Activated CD8-positive, alpha-beta memory T cell treated with anti-CD3 and anti-CD28 coated beads, Interleukin-2, amount 50 U/mL, for 1 hour (primary cell): Measurements from ENCODE around the gene COL20A1.

Experiments used
- DNase-seq: peaks from one replicate; pipeline ENCODE4 v3.0.0-alpha.2; 2020; ENCODE audit errors: extremely low read depth

Gene COL20A1

DNA sequence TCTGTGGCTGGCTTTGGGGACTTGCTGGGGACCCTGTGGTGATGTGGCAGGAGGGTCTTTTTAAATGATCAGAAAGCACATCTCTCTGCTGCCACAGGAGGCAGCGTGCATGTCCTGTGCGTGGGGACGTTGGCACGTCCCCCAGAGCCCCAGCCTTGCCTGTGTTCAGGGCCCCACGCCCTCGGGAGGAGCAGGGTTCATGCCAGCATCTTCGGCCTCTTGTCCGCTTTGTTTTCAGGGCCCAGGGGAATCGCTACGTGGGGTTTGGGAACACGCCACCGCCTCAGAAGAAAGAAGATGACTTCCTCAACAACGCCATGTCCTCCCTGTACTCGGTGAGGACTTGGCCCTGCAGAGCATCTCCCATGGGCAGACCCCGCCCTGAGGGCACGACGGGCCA, 14.3 kb upstream of the COL20A1 start:
- no peak for DNase-seq

DNA sequence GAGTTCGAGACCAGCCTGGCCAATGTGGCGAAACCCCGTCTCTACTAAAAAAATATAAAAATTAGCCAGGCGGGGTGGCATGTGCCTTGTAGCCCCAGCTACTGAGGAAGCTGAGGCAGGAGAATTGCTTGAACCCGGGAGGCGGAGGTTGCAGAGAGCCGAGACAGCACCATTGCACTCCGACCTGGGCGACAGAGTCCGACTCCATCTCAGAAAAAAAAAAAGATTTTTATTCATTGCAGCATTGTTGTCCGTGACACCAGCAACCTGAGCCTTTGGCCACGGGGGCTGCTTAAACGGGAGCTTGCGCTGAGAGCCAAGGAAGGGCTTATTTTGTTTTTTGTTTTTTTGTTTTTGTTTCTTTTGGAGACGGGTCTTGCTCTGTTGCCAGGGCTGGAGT, 13.1 kb upstream of the COL20A1 start:
- no peak for DNase-seq

DNA sequence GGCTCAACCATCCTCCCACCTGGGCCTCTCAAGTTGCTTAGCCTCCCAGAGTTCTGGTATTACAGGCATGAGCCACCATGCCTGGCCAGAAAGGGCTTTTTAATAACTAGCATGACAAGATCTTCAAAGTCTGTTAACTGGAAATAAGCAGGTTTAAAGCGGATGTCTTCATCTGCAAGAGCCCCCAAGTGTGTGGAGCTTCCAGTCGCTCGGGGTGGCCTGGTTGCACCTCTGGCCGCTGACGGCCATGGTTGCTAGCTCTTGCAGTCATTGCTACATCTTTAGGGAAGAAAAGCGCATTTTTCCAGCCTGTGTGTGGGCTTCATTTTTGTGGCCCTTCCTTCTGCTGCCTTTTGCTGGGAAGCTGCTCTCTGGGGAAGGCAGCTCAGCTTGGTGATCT, 12.6 kb upstream of the COL20A1 start:
- no peak for DNase-seq

DNA sequence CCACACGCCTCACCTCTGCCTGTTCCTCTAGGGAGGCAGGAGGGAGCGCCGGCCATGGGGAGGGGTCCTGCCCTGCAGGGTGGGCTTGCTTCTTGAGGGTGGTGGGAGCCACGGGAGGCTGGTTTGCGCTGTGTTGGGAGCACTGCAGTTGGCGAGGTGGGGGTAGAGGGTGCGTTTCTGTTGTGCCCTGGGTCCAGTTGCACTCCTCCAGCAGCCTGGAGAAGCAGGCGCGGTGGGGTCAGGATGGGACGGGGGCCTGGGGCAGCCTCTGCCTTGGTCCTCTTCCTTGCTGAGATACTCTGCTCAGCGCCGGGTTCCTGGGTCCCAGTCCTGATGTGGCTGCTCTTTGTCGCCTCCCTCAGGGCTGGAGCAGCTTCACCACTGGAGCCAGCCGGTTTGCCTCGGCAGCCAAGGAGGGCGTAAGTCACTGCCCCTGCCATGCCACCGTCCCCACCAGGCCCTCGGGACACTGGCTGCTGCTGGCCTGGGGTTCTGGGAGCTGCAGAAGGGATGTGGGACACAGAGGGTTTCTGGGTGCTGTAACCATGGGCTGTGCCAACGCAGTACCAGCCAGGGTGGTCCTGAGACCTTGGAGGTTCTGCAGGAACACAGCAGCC, 11.9 kb upstream of the COL20A1 start:
- no peak for DNase-seq

DNA sequence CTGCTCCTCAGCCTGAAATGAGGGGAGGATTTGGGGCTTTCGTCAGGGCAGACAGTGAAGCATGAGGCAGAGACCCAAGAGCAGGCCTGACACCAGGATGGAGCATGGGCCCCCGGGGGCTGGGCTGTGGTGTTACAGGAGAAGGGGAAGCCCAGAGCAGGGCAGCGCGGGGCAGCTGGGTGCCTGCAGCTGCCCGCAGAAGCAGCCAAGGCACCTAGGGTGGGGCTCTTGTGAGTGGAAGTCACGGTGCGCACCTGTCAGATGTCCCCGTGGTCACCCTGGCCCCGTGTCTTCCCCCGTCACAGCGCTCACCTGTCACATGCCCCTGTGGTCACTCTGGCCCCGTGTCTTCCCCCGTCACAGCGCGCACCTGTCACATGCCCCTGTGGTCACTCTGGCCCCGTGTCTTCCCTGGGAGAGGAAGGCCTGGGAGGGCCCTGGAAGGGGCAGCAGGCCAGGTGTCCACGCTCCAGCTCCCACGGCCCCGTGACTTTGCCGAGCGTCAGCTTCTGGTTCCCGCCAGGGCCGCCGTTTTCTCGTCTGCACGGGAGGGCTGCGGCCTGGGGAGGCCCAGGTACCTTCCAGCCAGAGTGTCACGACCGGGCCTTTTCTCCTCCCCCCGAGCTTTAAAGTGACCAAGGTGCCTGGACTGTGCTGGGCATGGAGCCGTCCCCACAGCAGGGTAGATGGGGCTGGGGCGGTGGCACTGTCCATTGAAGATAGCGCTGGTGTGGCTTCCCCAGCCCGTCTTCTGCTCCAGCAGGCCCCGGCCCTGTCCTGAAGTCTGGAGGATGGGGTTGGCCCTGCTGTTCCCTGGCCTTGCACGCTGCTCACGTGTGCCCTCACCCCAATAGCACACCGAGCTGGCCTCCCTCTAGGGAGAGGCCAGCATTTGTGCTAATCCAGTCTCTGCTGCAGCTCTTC, 11.0 kb upstream of the COL20A1 start:
- DNase-seq = no peak

DNA sequence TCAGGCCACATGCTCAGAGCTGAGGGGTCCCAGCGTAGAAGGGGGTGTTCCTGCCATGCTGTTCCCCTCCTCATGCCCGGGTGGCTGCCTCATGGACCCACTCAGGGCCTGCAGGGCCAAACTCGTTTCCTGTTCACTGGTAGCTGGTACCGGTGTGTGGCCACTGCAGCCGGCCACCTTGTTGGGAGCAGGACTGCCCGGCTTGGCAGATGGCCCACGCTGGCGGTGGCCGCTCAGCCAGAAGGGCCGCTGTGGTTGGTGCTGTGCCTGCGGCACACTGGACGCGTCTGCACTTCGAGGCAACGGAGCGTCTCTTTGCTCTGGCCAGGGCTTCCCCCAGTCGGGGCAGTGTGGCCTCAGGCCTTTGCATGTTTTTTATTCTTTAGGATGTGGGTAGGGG, 10.0 kb upstream of the COL20A1 start:
- DNase-seq = no peak

DNA sequence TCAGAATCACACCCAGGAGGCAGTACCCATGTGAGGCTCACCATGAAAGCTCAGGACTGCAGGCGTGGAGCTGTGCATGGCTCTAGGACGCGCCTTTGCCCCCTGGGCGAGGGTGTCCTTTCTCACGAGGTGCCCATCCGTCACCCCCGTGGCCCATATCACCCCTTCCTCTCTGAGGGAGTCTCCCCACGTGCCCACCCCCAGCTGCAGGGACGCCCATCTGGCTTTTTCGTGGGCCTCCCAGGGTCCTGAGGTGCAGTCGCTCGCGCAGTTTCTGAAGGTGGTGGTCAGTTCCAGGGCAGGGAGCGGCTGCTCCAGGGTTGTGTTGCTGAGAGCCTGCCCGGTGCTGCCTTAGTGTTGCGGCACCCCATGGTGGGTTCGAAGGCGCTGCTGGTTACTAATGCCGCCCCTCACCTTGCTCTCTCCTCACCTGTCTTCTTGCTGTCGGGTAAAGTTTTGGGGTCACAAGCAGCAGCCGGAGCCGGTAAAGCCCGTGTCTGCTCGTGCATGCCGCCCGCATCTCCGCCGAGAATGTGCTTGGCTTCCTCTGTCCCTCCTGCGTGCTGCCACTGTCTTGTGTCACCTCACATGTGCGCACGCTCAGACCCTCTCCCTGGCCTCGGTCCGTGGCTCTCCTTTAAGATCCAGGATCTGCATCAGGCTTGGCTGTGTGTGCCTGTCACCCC, 9.4 kb upstream of the COL20A1 start:
- DNase-seq = no peak

DNA sequence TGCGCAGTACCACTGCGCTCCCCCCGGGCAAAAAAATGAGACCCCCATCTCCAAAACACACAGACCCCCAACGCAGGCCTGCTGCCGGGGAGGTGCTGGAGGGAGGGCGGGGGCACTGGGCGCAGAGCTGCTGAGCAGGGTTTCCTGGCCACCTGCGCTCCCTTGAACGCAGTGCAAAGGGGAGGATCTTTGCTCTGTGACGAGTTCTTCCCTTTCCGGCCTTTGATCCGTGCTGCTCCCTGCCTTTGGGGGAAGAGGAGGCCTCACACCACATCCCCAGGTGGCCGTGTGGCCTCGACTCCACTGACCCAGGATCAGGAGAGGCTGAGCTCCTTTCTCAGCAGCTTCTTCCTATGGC, 8.9 kb upstream of the COL20A1 start:
- no peak for DNase-seq

DNA sequence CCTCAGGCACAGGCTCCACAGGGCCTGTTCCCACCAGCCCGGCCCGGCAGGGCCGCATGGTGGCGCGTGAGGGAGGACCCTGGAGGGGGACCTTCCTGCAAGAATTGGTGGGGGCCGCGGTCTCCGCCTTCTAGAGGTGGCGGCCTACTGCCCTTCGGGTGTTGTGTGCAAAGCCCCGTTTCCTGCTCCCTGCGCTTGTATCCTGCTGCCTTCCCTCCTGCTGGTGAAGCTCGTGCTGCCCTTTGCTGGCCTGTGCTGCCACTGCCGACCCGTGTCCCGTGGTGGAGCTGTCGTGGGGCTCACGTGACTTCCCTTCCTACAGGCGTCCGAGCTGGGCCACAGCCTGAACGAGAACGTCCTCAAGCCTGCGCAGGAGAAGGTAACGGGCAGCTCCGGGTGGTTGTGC, 8.4 kb upstream of the COL20A1 start:
- DNase-seq = no peak

DNA sequence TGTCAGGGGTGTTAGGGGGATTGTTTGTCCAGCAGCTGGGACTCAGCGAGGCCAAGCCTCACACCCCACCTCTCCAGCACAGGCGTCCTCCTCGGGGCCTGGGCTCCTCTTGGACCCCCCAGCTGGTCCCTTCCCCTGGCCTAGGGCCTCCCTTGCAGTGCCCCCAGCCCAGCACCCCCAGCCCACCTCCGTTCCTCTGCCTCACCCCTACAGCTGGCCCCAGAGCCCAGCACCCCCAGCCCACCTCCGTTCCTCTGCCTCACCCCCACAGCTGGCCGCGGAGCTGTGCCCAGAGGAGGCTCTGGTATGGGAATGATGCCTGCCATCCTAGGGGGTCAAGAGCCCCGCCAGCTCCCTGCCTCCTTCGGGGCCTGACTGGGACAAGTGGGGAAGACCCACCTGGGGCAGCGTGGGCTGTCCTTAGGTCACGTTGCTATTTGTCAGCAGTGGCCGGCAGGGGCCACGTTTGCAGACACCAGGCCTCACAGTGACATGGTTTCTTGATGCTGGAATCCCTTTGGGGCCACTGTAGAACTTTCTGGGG, 7.9 kb upstream of the COL20A1 start:
- DNase-seq = no peak

DNA sequence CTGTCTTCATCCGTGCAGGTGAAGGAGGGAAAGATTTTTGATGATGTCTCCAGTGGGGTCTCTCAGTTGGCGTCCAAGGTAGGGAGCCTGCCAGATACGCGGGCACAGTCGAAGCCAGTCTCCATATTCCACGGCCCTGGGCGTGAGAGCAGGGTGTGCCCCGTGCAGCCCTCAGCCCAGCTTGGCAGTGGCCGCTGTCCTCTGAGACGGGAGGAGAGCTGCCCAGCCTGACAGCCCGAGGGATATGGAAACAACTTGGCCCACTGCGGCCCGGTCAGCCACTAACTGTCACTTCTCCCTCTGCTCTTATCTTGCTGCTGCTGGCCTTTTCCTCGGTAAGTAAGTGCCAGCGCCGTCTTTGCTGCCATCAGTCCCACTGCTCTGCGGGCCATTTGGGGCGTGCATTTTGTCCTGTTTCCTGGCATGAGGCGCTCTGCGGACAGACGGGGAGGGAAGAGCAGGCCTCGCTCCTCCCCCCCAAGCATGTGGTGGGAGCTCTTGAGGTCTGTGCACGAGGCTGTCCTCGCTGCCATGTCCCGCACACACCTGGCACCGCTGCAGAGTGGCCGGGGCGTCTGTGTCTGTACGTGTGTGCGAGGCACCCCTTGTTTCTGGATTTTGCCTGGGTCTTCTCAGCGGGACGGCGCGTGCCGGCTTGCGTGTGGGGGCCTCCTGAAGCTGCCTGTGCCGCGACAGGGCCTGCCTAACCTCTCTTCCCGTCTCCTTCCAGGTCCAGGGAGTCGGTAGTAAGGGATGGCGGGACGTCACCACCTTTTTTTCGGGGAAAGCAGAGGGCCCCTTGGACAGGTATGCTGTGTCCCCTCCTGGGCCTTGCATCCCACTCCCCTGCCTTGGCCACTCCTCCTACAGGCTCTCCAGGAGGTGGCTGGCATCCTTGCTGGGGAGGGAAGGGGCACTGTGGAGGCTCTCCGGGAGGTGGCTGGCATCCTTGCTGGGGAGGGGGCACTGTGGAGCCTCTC, 7.1 kb upstream of the COL20A1 start:
- no peak for DNase-seq

DNA sequence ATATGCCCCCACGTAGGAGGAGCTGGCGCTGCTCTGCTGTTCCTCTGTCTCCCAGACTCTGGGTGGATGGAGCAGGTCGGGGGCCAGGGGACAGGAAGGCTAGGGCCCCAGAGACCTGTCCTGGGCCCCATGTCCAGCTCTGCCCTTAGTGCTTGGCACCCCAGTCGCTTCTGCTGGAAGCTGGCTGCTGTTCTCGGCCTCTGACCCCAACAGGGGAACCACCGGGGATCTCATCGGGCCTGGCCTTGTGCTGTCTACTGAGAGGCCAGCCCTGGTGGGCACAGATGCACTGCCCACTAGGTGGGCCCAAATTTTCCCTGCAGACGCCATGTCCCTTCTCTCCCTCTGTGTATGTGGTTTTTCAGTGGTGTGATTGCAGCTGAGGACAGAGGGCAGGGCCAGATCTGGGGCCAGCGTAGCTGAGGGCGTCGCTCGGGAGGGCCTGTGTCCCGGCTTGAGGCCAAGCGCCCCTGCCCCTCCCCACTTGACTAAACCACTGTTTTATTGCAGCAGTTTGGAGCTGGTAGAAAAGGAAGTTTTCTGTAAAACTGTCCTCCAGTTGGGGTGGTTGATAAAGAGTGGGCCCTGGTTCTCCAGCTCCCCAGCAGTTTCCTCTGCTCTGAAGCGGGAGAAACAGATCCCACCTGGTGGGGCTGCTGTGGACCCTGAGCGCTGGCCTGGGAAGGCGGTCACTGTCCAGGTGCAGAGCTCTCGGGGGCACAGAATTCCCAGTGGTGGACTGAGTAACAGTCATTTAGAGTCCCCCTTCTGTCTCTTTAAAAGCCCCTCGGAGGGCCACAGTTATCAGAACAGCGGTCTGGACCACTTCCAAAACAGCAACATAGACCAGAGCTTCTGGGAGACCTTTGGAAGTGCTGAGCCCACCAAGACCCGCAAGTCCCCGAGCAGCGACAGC, 5.9 kb upstream of the COL20A1 start:
- DNase-seq = no peak

DNA sequence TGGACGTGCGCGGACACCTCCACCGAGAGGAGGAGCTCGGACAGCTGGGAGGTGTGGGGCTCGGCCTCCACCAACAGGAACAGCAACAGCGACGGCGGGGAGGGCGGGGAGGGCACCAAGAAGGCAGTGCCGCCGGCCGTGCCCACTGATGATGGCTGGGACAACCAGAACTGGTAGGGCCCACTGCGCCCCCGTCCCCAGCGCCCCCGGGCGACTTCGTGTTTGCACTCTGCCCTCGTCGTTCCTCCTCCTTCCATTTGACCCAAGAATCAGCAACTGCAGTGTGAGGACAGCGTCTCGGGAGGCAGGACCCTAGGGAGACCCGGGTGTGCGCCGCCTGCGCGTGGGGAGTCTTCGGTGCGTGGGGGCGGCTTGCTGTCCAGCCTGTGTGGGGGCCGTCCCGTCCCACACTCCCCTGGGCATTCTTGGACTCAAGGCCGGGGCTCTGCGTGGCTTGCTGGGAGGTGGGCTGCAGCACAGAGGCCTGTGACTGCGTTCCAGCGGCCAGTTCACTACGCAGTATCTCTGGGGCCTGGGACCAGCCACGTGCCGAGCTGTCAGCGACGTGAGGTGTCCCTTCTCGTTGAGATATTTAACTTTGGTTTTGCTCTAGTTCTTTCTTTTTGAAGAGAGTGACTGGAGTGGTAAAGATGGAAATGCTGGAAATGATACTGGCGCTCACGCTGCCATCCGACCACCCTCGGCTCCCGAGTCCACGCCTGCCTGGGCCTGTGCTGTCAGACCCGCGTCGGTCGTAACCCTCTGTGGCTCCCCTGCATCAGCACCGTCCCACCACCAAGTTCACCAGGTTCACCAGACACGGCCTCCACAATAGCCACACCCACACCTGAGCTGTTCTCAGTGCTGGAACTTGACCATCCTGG, 5.0 kb upstream of the COL20A1 start:
- DNase-seq = no peak

DNA sequence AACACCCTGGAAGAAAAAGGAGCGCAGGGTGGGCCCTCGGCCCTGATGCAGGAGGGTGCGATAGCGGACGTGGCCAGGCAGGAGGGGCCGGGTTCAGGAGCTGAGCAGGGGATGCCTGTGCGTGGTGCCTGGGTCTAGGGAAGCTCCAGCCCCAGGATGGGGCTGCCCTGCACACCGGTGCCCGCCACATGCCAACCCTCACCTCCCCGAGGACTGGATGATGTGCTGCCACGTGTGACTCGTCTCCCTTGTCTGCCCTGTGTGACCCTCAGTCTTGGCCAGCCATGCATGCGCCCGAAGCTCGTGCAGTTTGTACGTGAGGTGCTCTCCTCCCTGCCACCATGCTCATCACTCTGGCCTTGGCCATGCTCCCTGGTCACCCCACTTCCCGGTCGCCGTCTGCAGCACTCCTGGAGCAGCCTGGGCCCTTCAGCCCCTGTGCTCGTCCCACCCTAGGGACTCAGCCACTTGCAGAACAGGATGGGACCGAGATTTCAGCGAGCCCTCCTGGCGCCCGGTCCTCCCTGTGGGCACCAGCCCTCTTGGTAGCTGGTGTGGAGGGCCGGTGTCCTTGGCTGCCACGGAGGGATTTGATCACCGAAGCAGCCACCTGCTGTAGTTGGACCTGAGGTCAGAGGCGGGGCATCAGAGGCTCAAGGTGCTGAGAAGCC, 4.3 kb upstream of the COL20A1 start:
- DNase-seq = no peak

DNA sequence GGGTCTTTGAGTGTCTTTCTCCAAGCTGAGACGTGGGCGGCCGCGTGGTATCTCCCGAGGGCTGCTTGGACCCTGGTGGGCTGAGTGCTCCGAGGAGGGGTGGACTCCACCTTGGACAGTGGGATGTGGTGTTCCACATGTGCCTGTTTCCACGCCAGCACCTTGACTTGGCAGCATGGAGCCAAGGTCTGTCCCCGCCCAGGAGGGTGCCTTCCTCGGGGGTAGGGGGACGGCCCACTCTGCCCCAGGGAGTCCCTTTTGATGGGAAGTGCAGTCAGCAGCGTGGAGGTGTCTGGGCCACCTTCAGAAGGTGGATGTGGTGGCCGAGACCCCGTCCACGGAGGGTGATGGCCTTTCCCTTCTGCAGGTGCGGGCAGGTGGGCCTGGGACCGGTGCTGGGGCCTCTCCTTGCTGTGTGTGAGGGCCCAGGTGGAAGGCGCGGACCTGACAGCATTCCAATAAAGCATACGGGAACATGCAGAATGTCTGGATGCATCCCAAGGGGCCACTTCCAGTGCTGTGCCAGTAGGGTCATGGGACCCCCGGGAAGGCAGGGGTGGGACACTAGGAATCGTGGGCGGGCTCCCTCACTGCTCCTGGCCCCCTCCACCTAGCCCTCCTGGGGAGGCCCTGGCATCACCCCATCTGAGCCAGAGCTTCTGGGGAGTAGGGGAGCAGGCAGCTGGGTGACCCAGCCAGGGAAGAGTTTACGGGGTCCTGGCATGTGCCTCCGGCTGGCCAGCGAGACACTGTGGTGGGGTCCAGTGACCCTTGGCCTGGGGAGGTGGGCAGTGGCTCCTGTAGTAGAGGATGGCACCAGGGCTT, 3.5 kb upstream of the COL20A1 start:
- no peak for DNase-seq

DNA sequence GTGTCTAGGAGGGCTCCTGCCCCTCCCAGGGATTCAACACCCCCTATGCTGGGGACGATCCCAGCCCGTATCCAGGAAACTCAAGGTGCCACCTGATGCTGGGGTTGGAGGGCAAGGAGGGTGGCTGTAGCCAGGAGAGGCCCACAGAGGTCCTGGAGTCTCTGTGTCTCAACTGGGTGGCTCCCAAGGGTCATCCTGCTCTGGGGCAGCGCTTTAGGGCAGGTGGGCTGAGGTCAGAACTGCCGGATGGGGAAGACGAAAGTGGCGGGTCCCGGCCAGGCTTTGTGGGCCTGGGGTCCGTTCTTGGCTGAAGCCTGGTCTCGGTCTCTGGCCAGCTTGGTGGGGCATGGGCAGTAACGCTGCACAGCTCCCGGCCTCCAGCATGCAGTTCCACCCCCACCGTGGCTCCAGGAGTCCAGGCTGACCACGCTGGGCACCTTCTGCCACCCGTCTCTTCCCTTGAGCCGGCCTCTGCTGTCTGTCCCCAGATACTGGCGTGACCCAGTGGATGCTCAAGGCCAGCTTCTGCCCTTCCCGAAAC, 2.8 kb upstream of the COL20A1 start:
- no peak for DNase-seq

DNA sequence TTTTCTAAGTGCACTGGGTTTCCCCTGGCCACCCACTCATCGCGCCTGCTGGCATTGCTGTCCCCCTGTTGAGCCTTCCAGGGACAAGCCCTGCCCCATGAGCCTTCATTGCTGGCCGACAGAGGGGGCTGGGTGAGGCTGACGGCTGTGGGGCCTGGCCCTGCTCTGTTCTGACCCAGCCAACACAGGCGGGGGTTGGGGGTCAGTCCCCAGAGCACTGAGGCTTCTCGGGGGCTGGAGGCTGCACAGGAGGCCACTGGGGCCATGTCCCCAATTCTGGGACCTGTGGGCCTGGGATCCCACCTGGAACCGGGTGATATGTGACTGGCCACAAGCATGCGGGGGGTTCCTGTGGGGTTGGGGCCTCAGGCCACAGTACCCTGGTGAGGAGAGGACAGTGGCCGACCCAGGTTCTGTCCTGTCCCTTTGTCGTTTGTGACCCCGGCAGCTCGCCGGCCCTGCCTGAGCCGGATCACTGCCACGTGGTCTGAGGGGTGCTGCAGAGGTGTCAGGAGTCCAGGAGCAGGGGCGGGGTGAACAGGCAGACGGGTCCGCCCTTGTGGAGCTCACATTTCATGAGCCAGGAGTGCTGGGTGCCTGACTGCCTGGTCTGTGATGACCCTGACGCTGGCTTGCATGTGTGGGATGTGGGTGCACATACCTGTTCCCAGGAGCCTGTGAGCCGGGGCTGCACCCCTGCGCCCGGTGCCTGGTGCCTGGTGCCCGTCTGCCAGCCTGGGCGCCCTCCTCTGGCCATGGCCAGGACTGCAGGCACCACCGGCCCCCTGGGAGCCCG, 2.1 kb upstream of the COL20A1 start:
- no peak for DNase-seq
